GM13977 (cell line): Measurements from ENCODE around the gene CFAP54.

Experiments
- DNase-seq: peaks from one replicate; pipeline ENCODE4 v3.0.0; 2012; ENCODE audit warnings: low spot score
- CTCF ChIP-seq: IDR thresholded peaks from 2 replicates; pipeline ENCODE4 v1.5.1; 2012; ENCODE audit warnings: mild to moderate bottlenecking, control low read depth; ENCODE audit not compliant: insufficient read depth; ENCODE audit errors: extremely low read depth, missing control alignments
- in situ Hi-C: fragments of 300-500 bp; cut with MboI; formaldehyde crosslinking; loops from one replicate; pipeline ENCODE4 v1.12.0; 2022; ENCODE audit warnings: low sequenced_read_pairs, low pct_unique_long_range_greater_than_20kb, mixed read lengths, inconsistent platforms; ENCODE audit not compliant: unreplicated experiment

Gene CFAP54

GRCh38 chr12:96874211-96874610 is 384.8 kb downstream of the CFAP54 start:
- DNase-seq = no peak
- no peak for TF ChIP-seq CTCF
- in situ Hi-C loops = no loop called here

GRCh38 chr12:96876966-96877365 is 387.6 kb downstream of the CFAP54 start:
- in situ Hi-C loops = no loop called here
- TF ChIP-seq CTCF = no peak
- DNase-seq = no peak

GRCh38 chr12:96878704-96879103 is 389.3 kb downstream of the CFAP54 start:
- in situ Hi-C loops = no loop called here
- no peak for DNase-seq
- TF ChIP-seq CTCF = no peak

- no peak for TF ChIP-seq CTCF
- no peak for DNase-seq
- in situ Hi-C loops = no loop called here
Observed at GRCh38 chr12:96879301-96879700, 389.9 kb downstream of the CFAP54 start.

GRCh38 chr12:96880220-96880619 is 390.8 kb downstream of the CFAP54 start:
- in situ Hi-C loops = no loop called here
- TF ChIP-seq CTCF = no peak
- DNase-seq = no peak

- in situ Hi-C loops = no loop called here
- DNase-seq = no peak
- no peak for TF ChIP-seq CTCF
Observed at GRCh38 chr12:96881608-96882007, 392.2 kb downstream of the CFAP54 start.

GRCh38 chr12:96882862-96883261 is 393.5 kb downstream of the CFAP54 start:
- no peak for DNase-seq
- in situ Hi-C loops = no loop called here
- TF ChIP-seq CTCF = no peak
